Neuronal stem cell (in vitro differentiated cells): ENCODE measurements around the gene FOXN3.
A peak's percentile ranks its signal among the peaks of the same experiment; 100 is the strongest.

Source experiments
- DNase-seq: peaks from one replicate; pipeline ENCODE4 v3.0.0-alpha.2; 2013; ENCODE audit warnings: low spot score
- H2AFZ ChIP-seq: one replicate; pipeline ENCODE4 v1.6.1; 2013; ENCODE audit warnings: mild to moderate bottlenecking, low read length, inconsistent platforms
- H2AK5ac ChIP-seq: 2 replicates; pipeline ENCODE4 v1.6.1; 2013; ENCODE audit warnings: low read depth, mild to moderate bottlenecking, inconsistent platforms, low read length, moderate library complexity, mixed read lengths
- H2BK120ac ChIP-seq: 2 replicates; pipeline ENCODE4 v1.6.1; 2013; ENCODE audit warnings: low read depth, mild to moderate bottlenecking, inconsistent platforms, low read length, moderate library complexity, mixed read lengths
- H2BK12ac ChIP-seq: one replicate; pipeline ENCODE4 v1.6.1; 2013; ENCODE audit warnings: low read length, inconsistent platforms
- H2BK15ac ChIP-seq: 2 replicates; pipeline ENCODE4 v1.6.1; 2013; ENCODE audit warnings: mild to moderate bottlenecking, low read length, inconsistent platforms, mixed read lengths
- H2BK5ac ChIP-seq: one replicate; pipeline ENCODE4 v1.6.1; 2013; ENCODE audit warnings: inconsistent platforms, mild to moderate bottlenecking, low read length, moderate library complexity
- H3K14ac ChIP-seq: one replicate; pipeline ENCODE4 v1.6.1; 2013; ENCODE audit warnings: low read length, inconsistent platforms
- H3K18ac ChIP-seq: 2 replicates; pipeline ENCODE4 v1.6.1; 2013; ENCODE audit warnings: low read length, inconsistent platforms
- H3K23ac ChIP-seq: 2 replicates; pipeline ENCODE4 v1.6.1; 2013; ENCODE audit warnings: low read depth, mild to moderate bottlenecking, mixed read lengths, low read length, inconsistent platforms; ENCODE audit not compliant: poor library complexity
- H3K27ac ChIP-seq: replicated peaks from 3 replicates; pipeline ENCODE4 v1.5.1; 2013; ENCODE audit warnings: low read length, inconsistent platforms
- H3K27me3 ChIP-seq, 3 experiments: 2 replicates each; pipeline ENCODE4 v1.6.1; 2013; ENCODE audit warnings: low read length in 3 of 3, mild to moderate bottlenecking in 2 of 3, inconsistent platforms in 1 of 3, low read depth in 1 of 3, mixed read lengths in 1 of 3, moderate library complexity in 1 of 3; ENCODE audit not compliant: control insufficient read depth in 3 of 3, insufficient read depth in 3 of 3
- H3K36me3 ChIP-seq, 2 donors: replicated peaks in 1 of 2; 2 replicates each; pipeline ENCODE4 v1.6.1; 2013; ENCODE audit warnings: low read length in 2 of 2; ENCODE audit not compliant: control insufficient read depth in 2 of 2, insufficient read depth in 2 of 2
- H3K4ac ChIP-seq: 2 replicates; pipeline ENCODE4 v1.6.1; 2013; ENCODE audit warnings: inconsistent platforms, mild to moderate bottlenecking, low read length, moderate library complexity
- H3K4me1 ChIP-seq, 2 donors: 1 replicate in 1 of 2; 2 replicates in 1 of 2; pipeline ENCODE4 v1.6.1; 2013; ENCODE audit warnings: low read length in 2 of 2, low read depth in 1 of 2; ENCODE audit not compliant: control insufficient read depth in 2 of 2, insufficient read depth in 1 of 2
- H3K4me2 ChIP-seq: one replicate; pipeline ENCODE4 v1.6.1; 2013; ENCODE audit warnings: mild to moderate bottlenecking, low read length, inconsistent platforms; ENCODE audit not compliant: insufficient read depth, poor library complexity, severe bottlenecking
- H3K4me3 ChIP-seq, 2 donors: 2 replicates each; pipeline ENCODE4 v1.5.1; 2013; ENCODE audit warnings: low read length in 2 of 2, mild to moderate bottlenecking in 2 of 2, inconsistent platforms in 1 of 2, moderate library complexity in 1 of 2
- H3K79me1 ChIP-seq: one replicate; pipeline ENCODE4 v1.6.1; 2013; ENCODE audit warnings: low read depth, mild to moderate bottlenecking, inconsistent platforms, low read length, moderate library complexity
- H3K9ac ChIP-seq: one replicate; pipeline ENCODE4 v1.6.1; 2013; ENCODE audit warnings: mild to moderate bottlenecking, low read depth, low read length, inconsistent platforms; ENCODE audit not compliant: poor library complexity
- H3K9me3 ChIP-seq, 2 donors: replicated peaks in 1 of 2; 2 replicates each; pipeline versions ENCODE3 to v1.6.1; 2013; ENCODE audit warnings: low read length in 2 of 2, mild to moderate bottlenecking in 2 of 2, inconsistent platforms in 1 of 2, low read depth in 1 of 2, mixed read lengths in 1 of 2, moderate library complexity in 1 of 2; ENCODE audit not compliant: control insufficient read depth in 2 of 2, insufficient read depth in 1 of 2
- H4K8ac ChIP-seq: one replicate; pipeline ENCODE4 v1.6.1; 2013; ENCODE audit warnings: low read depth, mild to moderate bottlenecking, inconsistent platforms, low read length, moderate library complexity
- H4K91ac ChIP-seq: one replicate; pipeline ENCODE4 v1.6.1; 2013; ENCODE audit warnings: low read length, low read depth, mild to moderate bottlenecking, inconsistent platforms; ENCODE audit not compliant: poor library complexity
- WGBS, 2 donors: extraction: QIAGEN DNeasy Blood & Tissue Kit; methylation state at CpG; one replicate each; pipeline ENCODE4 v1.1.7; 2013; ENCODE audit warnings: missing lambda C conversion rate in 2 of 2, mixed read lengths in 1 of 2; ENCODE audit not compliant: insufficient read length in 2 of 2, insufficient replicate concordance in 1 of 2; ENCODE audit errors: extremely low coverage in 2 of 2; 5-methylcytosine and 5-hydroxymethylcytosine counted together

Gene FOXN3

DNA sequence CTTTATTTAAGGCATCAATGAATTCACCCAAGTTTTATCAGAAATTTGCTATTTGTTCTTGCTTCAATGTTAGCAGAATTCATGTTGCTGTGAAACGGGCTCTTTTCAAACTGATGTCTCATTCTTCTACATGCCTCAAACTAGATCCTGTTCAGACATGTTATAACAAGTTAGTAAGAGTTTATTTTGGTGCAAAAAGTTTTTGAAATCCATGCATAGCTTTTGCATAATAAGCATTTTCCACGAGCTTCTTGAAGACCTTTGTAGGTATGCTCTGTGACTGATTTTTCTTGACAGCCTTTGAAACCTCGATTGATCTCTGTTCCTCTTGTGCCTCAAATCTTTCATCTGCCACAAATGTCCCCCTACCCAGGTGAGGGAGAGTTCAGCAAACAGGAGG is 275.2 kb downstream of the FOXN3 start:
- no peak overlapping the region for H2BK15ac ChIP-seq
- no peaks in the 10 kb centered on the region for H3K36me3 ChIP-seq
- no peak overlapping the region for H2BK120ac ChIP-seq
- no peak overlapping the region for H2BK12ac ChIP-seq
- H2AK5ac ChIP-seq: no peak overlapping the region
- H3K23ac ChIP-seq: no peak overlapping the region
- no peak overlapping the region for H4K91ac ChIP-seq
- no peak overlapping the region for H2BK5ac ChIP-seq
- H3K79me1 ChIP-seq: no peaks in the 10 kb centered on the region
- H3K27ac ChIP-seq: no peak overlapping the region
- H3K18ac ChIP-seq: no peak overlapping the region
- no peak overlapping the region for H2AFZ ChIP-seq
- no CpG with 5 or more reads among the region's 3 CpGs for WGBS, 2 donors
- H3K4me2 ChIP-seq: no peak overlapping the region
- peaks cover 0 to 5% of the 10 kb centered on the region in 2 donors for H3K4me1 ChIP-seq
- H3K9me3 ChIP-seq: peaks cover 2 to 5% of the 10 kb centered on the region in 2 donors
- H4K8ac ChIP-seq: no peak overlapping the region
- no peak overlapping the region for H3K14ac ChIP-seq
- H3K27me3 ChIP-seq: no peaks in the 10 kb centered on the region
- DNase-seq: no peak
- no peak overlapping the region for H3K4ac ChIP-seq
- H3K9ac ChIP-seq: no peak overlapping the region
- no peak overlapping the region for H3K4me3 ChIP-seq

GRCh38 chr14:89140326-89140725 is 276.7 kb downstream of the FOXN3 start:
- peaks cover 2 to 15% of the 10 kb centered on the region in 2 donors for H3K9me3 ChIP-seq
- no peak overlapping the region for H3K4ac ChIP-seq
- no peaks in the 10 kb centered on the region for H3K27me3 ChIP-seq
- peaks cover 0 to 5% of the 10 kb centered on the region in 2 donors for H3K4me1 ChIP-seq
- no peak overlapping the region for H2AK5ac ChIP-seq
- H2BK120ac ChIP-seq: no peak overlapping the region
- H2BK5ac ChIP-seq: no peak overlapping the region
- H2BK12ac ChIP-seq: no peak overlapping the region
- WGBS, 2 donors: no CpG with 5 or more reads among the region's 5 CpGs
- H3K4me3 ChIP-seq: no peak overlapping the region
- no peak overlapping the region for H3K4me2 ChIP-seq
- H4K8ac ChIP-seq: no peak overlapping the region
- H3K14ac ChIP-seq: no peak overlapping the region
- peak overlapping the region; percentile 33 for H3K18ac ChIP-seq
- DNase-seq: no peak
- H3K23ac ChIP-seq: no peak overlapping the region
- no peak overlapping the region for H2BK15ac ChIP-seq
- no peak overlapping the region for H2AFZ ChIP-seq
- no peaks in the 10 kb centered on the region for H3K79me1 ChIP-seq
- no peak overlapping the region for H4K91ac ChIP-seq
- no peak overlapping the region for H3K9ac ChIP-seq
- no peak overlapping the region for H3K27ac ChIP-seq
- no peaks in the 10 kb centered on the region for H3K36me3 ChIP-seq

DNA sequence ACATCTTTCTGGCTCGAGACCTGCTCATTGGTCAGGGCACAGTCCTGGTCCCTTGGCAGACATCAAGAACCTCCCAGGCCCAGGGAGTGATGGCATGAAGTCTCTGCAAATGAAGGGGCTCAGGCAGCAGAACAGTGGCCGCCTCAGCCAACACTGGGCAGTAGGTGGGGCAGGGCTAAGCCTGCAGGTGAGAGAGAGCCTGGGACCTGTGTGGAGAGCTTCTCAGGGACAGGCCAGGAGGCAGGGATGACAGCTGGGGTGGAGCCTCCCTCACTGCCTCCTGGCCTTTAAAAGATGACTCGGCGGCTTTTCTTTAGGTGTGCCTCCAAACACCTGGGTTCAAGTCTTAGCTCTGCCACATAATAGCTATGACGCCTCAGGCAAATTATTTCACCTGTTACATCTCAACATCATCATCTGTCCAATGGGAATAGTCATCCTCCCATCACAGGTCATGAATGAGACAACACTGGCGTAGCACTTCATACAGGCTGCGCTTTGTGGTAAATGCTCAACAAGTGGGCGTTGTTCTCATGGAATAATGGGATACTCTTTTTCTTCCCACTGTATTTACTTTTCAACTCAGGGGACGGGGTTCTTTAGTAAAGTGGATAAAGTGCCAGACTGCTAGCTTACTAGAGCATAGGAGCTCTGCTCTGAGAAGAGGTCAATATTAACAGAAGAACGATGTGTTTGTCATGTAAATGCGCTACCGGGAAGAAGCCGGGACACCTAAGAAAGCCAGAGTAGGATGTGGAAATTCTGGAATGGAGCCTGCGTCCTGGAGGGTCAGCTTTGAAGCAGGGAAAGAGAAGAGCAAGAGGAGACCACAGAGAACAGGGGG is 277.4 kb downstream of the FOXN3 start:
- Histone ChIP-seq H4K91ac (no peak overlapping the region), H3K4me2 (no peak overlapping the region), H2BK15ac (no peak overlapping the region), H3K9me3 (peaks cover 2 to 16% of the 10 kb centered on the region in 2 donors), H2AK5ac (no peak overlapping the region), H3K9ac (no peak overlapping the region), H3K14ac (no peak overlapping the region), H3K36me3 (no peaks in the 10 kb centered on the region), H3K4ac (no peak overlapping the region), H3K4me1 (peaks cover 0 to 5% of the 10 kb centered on the region in 2 donors), H2BK120ac (no peak overlapping the region), H3K79me1 (no peaks in the 10 kb centered on the region), H2BK5ac (no peak overlapping the region), H2AFZ (peak overlapping the region; percentile 45), H3K18ac (peak overlapping the region; percentile 74), H4K8ac (no peak overlapping the region), H2BK12ac (no peak overlapping the region), H3K23ac (no peak overlapping the region), H3K4me3 (no peak overlapping the region), H3K27me3 (no peaks in the 10 kb centered on the region), H3K27ac (no peak overlapping the region)
- WGBS, 2 donors: no CpG with 5 or more reads among the region's 14 CpGs
- DNase-seq: no peak

DNA sequence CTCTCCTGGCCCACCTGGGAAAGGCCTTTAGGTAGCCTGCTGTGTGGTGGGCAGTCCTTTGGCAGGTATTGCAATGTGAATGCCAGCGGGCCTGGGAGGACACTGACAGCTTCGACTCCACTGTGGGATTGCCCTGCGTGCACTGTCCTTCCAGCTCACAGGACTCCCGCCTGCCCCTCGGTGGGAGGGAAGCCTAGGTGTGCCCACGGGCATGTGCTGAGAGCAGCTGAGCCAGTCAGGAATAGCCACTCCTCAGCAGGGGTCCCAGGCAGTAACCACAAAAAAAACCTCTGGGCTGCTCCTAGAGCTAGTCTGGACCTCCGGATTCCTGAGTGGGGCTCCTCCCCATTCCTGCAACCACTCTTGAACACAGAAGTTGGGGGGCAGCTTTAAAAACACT is 278.2 kb downstream of the FOXN3 start:
- Histone ChIP-seq H3K23ac (peak overlapping the region; percentile 5), H3K18ac (peak overlapping the region; percentile 52), H2BK120ac (no peak overlapping the region), H3K9me3 (peaks cover 2 to 16% of the 10 kb centered on the region in 2 donors), H3K79me1 (no peaks in the 10 kb centered on the region), H3K4me2 (no peak overlapping the region), H2BK15ac (no peak overlapping the region), H3K27ac (no peak overlapping the region), H3K4me1 (peaks cover 0 to 5% of the 10 kb centered on the region in 2 donors), H3K27me3 (no peaks in the 10 kb centered on the region), H3K36me3 (no peaks in the 10 kb centered on the region), H2AK5ac (no peak overlapping the region), H2BK5ac (no peak overlapping the region), H2AFZ (no peak overlapping the region), H2BK12ac (no peak overlapping the region), H3K4ac (no peak overlapping the region), H4K8ac (no peak overlapping the region), H3K9ac (peak overlapping the region; percentile 47), H4K91ac (no peak overlapping the region), H3K4me3 (no peak overlapping the region), H3K14ac (no peak overlapping the region)
- no peak for DNase-seq
- no CpG with 5 or more reads among the region's 7 CpGs for WGBS, 2 donors
